ENCODE results near the gene INSC.

DNA sequence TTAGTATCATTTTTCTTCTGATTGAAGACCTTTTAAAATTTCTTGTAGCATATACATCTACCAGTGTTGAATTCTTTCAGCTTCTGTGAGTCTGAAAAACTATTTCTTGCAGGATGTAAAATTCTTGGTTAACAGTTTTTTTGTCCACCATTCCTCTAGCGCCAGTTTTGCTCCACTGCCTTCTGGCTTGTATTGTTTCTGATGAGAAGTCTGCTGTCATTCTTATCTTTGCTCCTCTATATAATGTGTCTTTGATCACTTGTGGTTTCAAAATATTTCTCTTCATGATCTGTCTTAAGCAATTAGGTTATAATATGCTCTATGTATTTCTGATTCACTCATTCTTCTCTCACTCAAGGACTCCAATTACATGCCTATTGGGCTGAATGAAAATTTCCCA is 152.3 kb downstream of the INSC start:
- TF ChIP-seq TEAD4 (IDR thresholded peaks at IDR 0.05; ENCODE audit: low read depth, low read length) = no peak
- TF ChIP-seq, protein P1, sequence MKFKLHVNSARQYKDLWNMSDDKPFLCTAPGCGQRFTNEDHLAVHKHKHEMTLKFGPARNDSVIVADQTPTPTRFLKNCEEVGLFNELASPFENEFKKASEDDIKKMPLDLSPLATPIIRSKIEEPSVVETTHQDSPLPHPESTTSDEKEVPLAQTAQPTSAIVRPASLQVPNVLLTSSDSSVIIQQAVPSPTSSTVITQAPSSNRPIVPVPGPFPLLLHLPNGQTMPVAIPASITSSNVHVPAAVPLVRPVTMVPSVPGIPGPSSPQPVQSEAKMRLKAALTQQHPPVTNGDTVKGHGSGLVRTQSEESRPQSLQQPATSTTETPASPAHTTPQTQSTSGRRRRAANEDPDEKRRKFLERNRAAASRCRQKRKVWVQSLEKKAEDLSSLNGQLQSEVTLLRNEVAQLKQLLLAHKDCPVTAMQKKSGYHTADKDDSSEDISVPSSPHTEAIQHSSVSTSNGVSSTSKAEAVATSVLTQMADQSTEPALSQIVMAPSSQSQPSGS (IDR thresholded peaks at IDR 0.05; ENCODE audit: low read length) = no peak
- TF ChIP-seq POLR2A (IDR thresholded peaks at IDR 0.05; ENCODE audit: control extremely low read depth in 1 of 2, low read depth in 2 of 2, low read length in 2 of 2) = no peak
- no peak for TF ChIP-seq EGR1 (IDR thresholded peaks at IDR 0.05; ENCODE audit: borderline replicate concordance, low read depth, low read length)
- TF ChIP-seq CTCF (IDR thresholded peaks at IDR 0.05; ENCODE audit: control extremely low read depth in 1 of 3, insufficient read depth in 1 of 3, low read depth in 1 of 3, low read length in 3 of 3) = no peak
- no peak for TF ChIP-seq KDM1A (IDR thresholded peaks at IDR 0.05; ENCODE audit: borderline replicate concordance, low read length)
- no peak for TF ChIP-seq EZH2 (IDR thresholded peaks at IDR 0.05; ENCODE audit: low read depth, low read length, severe bottlenecking)
- TF ChIP-seq JUND (IDR thresholded peaks at IDR 0.05; ENCODE audit: low read length) = no peak
- TF ChIP-seq TCF12 (IDR thresholded peaks at IDR 0.05; ENCODE audit: low read depth, low read length) = no peak
- TF ChIP-seq CEBPB (IDR thresholded peaks at IDR 0.05; ENCODE audit: low read depth, low read length) = no peak
- TF ChIP-seq HDAC6 (IDR thresholded peaks at IDR 0.05; ENCODE audit: low read depth, low read length) = no peak
